Measurements from ENCODE around the gene PEA15.

The PEA15 gene

GRCh38 chr1:160186246-160186645 lies 18.9 kb upstream of the PEA15 start:
- Histone ChIP-seq H3K9ac (ENCODE audit: low read length) (no peak overlapping the region), H3K27me3 (replicated peaks; ENCODE audit: control insufficient read depth, insufficient read depth, low read length) (peaks cover 30% of the 10 kb centered on the region), H3K36me3 (ENCODE audit: control insufficient read depth, insufficient read depth, low read length, severe bottlenecking) (no peaks in the 10 kb centered on the region), H3K4me3 (ENCODE audit: low read length) (no peak overlapping the region), H3K9me3 (ENCODE audit: control insufficient read depth, low read length) (no peaks in the 10 kb centered on the region), H3K4me1 (ENCODE audit: control insufficient read depth, insufficient read depth, low read length) (peaks cover 6% of the 10 kb centered on the region)
- no peak for DNase-seq (ENCODE audit: low read depth)

GRCh38 chr1:160186729-160187128 lies 18.5 kb upstream of the PEA15 start:
- no peaks in the 10 kb centered on the region for H3K36me3 ChIP-seq (ENCODE audit: control insufficient read depth, insufficient read depth, low read length, severe bottlenecking)
- no peak for DNase-seq (ENCODE audit: low read depth)
- H3K4me3 ChIP-seq (ENCODE audit: low read length): no peak overlapping the region

GRCh38 chr1:160187407-160187806 lies 17.8 kb upstream of the PEA15 start:
- Histone ChIP-seq H3K4me3 (ENCODE audit: low read length) (no peak overlapping the region), H3K36me3 (ENCODE audit: control insufficient read depth, insufficient read depth, low read length, severe bottlenecking) (no peaks in the 10 kb centered on the region), H3K9me3 (ENCODE audit: control insufficient read depth, low read length) (no peaks in the 10 kb centered on the region), H3K27me3 (replicated peaks; ENCODE audit: control insufficient read depth, insufficient read depth, low read length) (peaks cover 25% of the 10 kb centered on the region), H3K9ac (ENCODE audit: low read length) (no peak overlapping the region), H3K4me1 (ENCODE audit: control insufficient read depth, insufficient read depth, low read length) (peaks cover 6% of the 10 kb centered on the region)
- no peak for DNase-seq (ENCODE audit: low read depth)

More at GRCh38 chr1:160186729-160187128, 18.5 kb upstream of the PEA15 start:
- no peak overlapping the region for H3K9ac ChIP-seq (ENCODE audit: low read length)
- peaks cover 6% of the 10 kb centered on the region for H3K4me1 ChIP-seq (ENCODE audit: control insufficient read depth, insufficient read depth, low read length)
- no peaks in the 10 kb centered on the region for H3K9me3 ChIP-seq (ENCODE audit: control insufficient read depth, low read length)
- peaks cover 30% of the 10 kb centered on the region for H3K27me3 ChIP-seq (replicated peaks; ENCODE audit: control insufficient read depth, insufficient read depth, low read length)

- no peak overlapping the region for H3K4me3 ChIP-seq (ENCODE audit: low read length)
Observed at GRCh38 chr1:160188341-160188740, 16.8 kb upstream of the PEA15 start.

GRCh38 chr1:160189649-160190625 lies 15.2 kb upstream of the PEA15 start, which contains the start of gene CASQ1:
Gene CASQ1, plus strand, starts transcription at chr1:160190575. Its CDS starts 177 bp downstream, at chr1:160190752.
- H3K4me1 ChIP-seq (ENCODE audit: control insufficient read depth, insufficient read depth, low read length): peaks cover 11% of the 10 kb centered on the region

More at GRCh38 chr1:160188341-160188740, 16.8 kb upstream of the PEA15 start:
- H3K27me3 ChIP-seq (replicated peaks; ENCODE audit: control insufficient read depth, insufficient read depth, low read length): peaks cover 25% of the 10 kb centered on the region
- H3K9me3 ChIP-seq (ENCODE audit: control insufficient read depth, low read length): no peaks in the 10 kb centered on the region
- H3K4me1 ChIP-seq (ENCODE audit: control insufficient read depth, insufficient read depth, low read length): peaks cover 8% of the 10 kb centered on the region
- no peak overlapping the region for H3K9ac ChIP-seq (ENCODE audit: low read length)
- H3K36me3 ChIP-seq (ENCODE audit: control insufficient read depth, insufficient read depth, low read length, severe bottlenecking): no peaks in the 10 kb centered on the region
- no peak for DNase-seq (ENCODE audit: low read depth)

DNA sequence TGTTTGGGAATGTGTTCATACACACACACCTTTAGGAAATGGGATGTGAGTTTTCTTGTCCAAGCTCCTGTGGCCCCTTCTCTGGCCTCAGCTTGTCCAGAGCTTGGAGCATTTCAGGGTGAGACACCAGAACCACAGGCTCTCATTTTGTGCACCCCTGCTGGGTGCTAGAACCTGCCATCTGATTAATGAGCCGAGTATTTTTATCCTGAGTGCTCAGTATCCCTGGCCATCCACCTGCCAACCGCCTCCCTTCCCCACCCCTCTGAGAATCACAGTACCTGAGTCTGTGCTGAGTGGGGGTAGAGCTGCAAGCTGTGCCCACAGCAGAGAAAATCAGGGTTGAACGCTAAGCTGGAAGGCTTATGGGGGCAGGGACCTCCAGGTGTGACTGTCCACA lies 13.4 kb upstream of the PEA15 start:
- no peak for DNase-seq (ENCODE audit: low read depth)
- H3K4me3 ChIP-seq (ENCODE audit: low read length): no peak overlapping the region
- H3K27me3 ChIP-seq (replicated peaks; ENCODE audit: control insufficient read depth, insufficient read depth, low read length): peaks cover 30% of the 10 kb centered on the region
- H3K4me1 ChIP-seq (ENCODE audit: control insufficient read depth, insufficient read depth, low read length): peaks cover 11% of the 10 kb centered on the region
- no peaks in the 10 kb centered on the region for H3K9me3 ChIP-seq (ENCODE audit: control insufficient read depth, low read length)
- H3K36me3 ChIP-seq (ENCODE audit: control insufficient read depth, insufficient read depth, low read length, severe bottlenecking): no peaks in the 10 kb centered on the region
- H3K9ac ChIP-seq (ENCODE audit: low read length): no peak overlapping the region

More at GRCh38 chr1:160189649-160190625, 15.2 kb upstream of the PEA15 start, which contains the start of gene CASQ1:
- no peak within 1 kb of the TSS for H3K4me3 ChIP-seq (ENCODE audit: low read length)
- no peak within 1 kb of the TSS for H3K9ac ChIP-seq (ENCODE audit: low read length)
- H3K9me3 ChIP-seq (ENCODE audit: control insufficient read depth, low read length): no peaks in the 10 kb centered on the region
- DNase-seq (ENCODE audit: low read depth): peak; percentile 40
- H3K36me3 ChIP-seq (ENCODE audit: control insufficient read depth, insufficient read depth, low read length, severe bottlenecking): no peaks in the 10 kb centered on the region
- peaks cover 31% of the 10 kb centered on the region for H3K27me3 ChIP-seq (replicated peaks; ENCODE audit: control insufficient read depth, insufficient read depth, low read length)

DNA sequence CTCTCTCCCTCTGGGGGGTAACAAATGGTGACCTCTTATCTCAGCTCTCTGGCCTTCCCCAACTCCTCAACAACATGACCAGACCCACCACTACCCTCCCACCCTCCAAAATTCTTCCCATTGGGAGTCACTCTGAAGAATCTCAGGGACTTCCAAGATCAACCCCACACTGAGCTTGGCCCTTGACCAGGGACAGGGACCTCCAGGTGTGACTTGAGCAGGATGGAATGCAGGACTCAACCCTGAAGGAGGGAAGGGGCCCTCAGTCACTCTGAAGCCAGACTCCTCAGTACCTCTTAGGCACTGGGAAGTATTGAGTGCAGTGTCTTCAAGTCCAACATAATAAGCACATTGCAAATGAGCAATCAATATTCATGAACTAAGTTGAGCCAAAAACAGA lies 12.9 kb upstream of the PEA15 start:
- no peak for DNase-seq (ENCODE audit: low read depth)
- Histone ChIP-seq H3K9ac (ENCODE audit: low read length) (no peak overlapping the region), H3K4me3 (ENCODE audit: low read length) (no peak overlapping the region)

GRCh38 chr1:160193091-160193819 lies 11.9 kb upstream of the PEA15 start:
- H3K36me3 ChIP-seq (ENCODE audit: control insufficient read depth, insufficient read depth, low read length, severe bottlenecking): no peaks in the 10 kb centered on the region
- H3K9me3 ChIP-seq (ENCODE audit: control insufficient read depth, low read length): no peaks in the 10 kb centered on the region
- peaks cover 23% of the 10 kb centered on the region for H3K27me3 ChIP-seq (replicated peaks; ENCODE audit: control insufficient read depth, insufficient read depth, low read length)
- H3K9ac ChIP-seq (ENCODE audit: low read length): no peak overlapping the region
- peak; percentile 95 for DNase-seq (ENCODE audit: low read depth)
- no peak overlapping the region for H3K4me3 ChIP-seq (ENCODE audit: low read length)
- peaks cover 11% of the 10 kb centered on the region for H3K4me1 ChIP-seq (ENCODE audit: control insufficient read depth, insufficient read depth, low read length)

More for the DNA sequence above, 12.9 kb upstream of the PEA15 start:
- Histone ChIP-seq H3K4me1 (ENCODE audit: control insufficient read depth, insufficient read depth, low read length) (peaks cover 11% of the 10 kb centered on the region), H3K36me3 (ENCODE audit: control insufficient read depth, insufficient read depth, low read length, severe bottlenecking) (no peaks in the 10 kb centered on the region), H3K9me3 (ENCODE audit: control insufficient read depth, low read length) (no peaks in the 10 kb centered on the region), H3K27me3 (replicated peaks; ENCODE audit: control insufficient read depth, insufficient read depth, low read length) (peaks cover 26% of the 10 kb centered on the region)

- no peak overlapping the region for H3K9ac ChIP-seq (ENCODE audit: low read length)
- peaks cover 26% of the 10 kb centered on the region for H3K27me3 ChIP-seq (replicated peaks; ENCODE audit: control insufficient read depth, insufficient read depth, low read length)
- H3K4me1 ChIP-seq (ENCODE audit: control insufficient read depth, insufficient read depth, low read length): peaks cover 11% of the 10 kb centered on the region
- no peaks in the 10 kb centered on the region for H3K9me3 ChIP-seq (ENCODE audit: control insufficient read depth, low read length)
- no peak for DNase-seq (ENCODE audit: low read depth)
- no peak overlapping the region for H3K4me3 ChIP-seq (ENCODE audit: low read length)
- no peaks in the 10 kb centered on the region for H3K36me3 ChIP-seq (ENCODE audit: control insufficient read depth, insufficient read depth, low read length, severe bottlenecking)
Observed at GRCh38 chr1:160193832-160194736, 11.1 kb upstream of the PEA15 start.

DNA sequence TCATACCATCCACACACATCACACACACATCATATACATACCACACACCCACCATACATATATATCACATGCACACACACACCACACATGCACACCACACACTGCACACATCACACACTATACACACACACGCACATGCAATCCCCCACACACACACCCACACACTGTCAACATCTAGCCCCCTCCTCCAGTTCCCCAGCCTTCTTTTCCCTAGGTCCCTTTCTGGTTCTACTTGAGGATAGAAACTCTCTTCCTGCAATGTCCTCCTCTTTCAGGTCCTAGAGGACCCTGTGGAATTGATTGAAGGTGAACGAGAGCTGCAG lies 10.5 kb upstream of the PEA15 start:
- peaks cover 7% of the 10 kb centered on the region for H3K4me1 ChIP-seq (ENCODE audit: control insufficient read depth, insufficient read depth, low read length)
- peaks cover 25% of the 10 kb centered on the region for H3K27me3 ChIP-seq (replicated peaks; ENCODE audit: control insufficient read depth, insufficient read depth, low read length)
- no peaks in the 10 kb centered on the region for H3K36me3 ChIP-seq (ENCODE audit: control insufficient read depth, insufficient read depth, low read length, severe bottlenecking)
- no peak overlapping the region for H3K4me3 ChIP-seq (ENCODE audit: low read length)
- no peaks in the 10 kb centered on the region for H3K9me3 ChIP-seq (ENCODE audit: control insufficient read depth, low read length)
- H3K9ac ChIP-seq (ENCODE audit: low read length): no peak overlapping the region
- no peak for DNase-seq (ENCODE audit: low read depth)
